HG02943 (cell line): ENCODE data around the gene ST7.
"Not testable (repeated sequence)": the region's sequence is repeated elsewhere in the genome, so short reads cannot be mapped to it uniquely, and the experiment has no call there.

Experiments
- ATAC-seq: cut with Tn5 transposase; IDR thresholded peaks from one replicate; pipeline ENCODE4 v1.9.1; 2021; ENCODE audit warnings: mild to moderate bottlenecking, low read depth, moderate library complexity; ENCODE audit not compliant: unreplicated experiment

Gene ST7

GRCh38 chr7:116949941-116950801 lies 3.1 kb upstream of the ST7 start:
- ATAC-seq, result no peak

GRCh38 chr7:116950889-116951351 lies 2.4 kb upstream of the ST7 start:
- no peak for ATAC-seq

GRCh38 chr7:116951366-116952292 lies 1.7 kb upstream of the ST7 start:
- ATAC-seq, result no peak

GRCh38 chr7:116952635-116953371 lies 498 bp upstream of the ST7 start:
- peak; percentile 27 for ATAC-seq

- peak; percentile 7 for ATAC-seq
Observed at GRCh38 chr7:116953906-116954838, 871 bp downstream of the ST7 start.

- ATAC-seq, result no peak
Observed at GRCh38 chr7:116955340-116955739, 2.0 kb downstream of the ST7 start.

GRCh38 chr7:116955801-116956476 lies 2.6 kb downstream of the ST7 start:
- ATAC-seq, result peak; percentile 54

- no peak for ATAC-seq
Observed at GRCh38 chr7:116956477-116956804, 3.1 kb downstream of the ST7 start.

- peak; percentile 37 for ATAC-seq
Observed at GRCh38 chr7:116957874-116958273, 4.6 kb downstream of the ST7 start.

GRCh38 chr7:116961966-116962673 lies 8.8 kb downstream of the ST7 start:
- not testable (repeated sequence) for ATAC-seq

- ATAC-seq, result no peak
Observed at GRCh38 chr7:116963234-116963633, 9.9 kb downstream of the ST7 start.

- ATAC-seq, result no peak
Observed at GRCh38 chr7:116966601-116967000, 13.3 kb downstream of the ST7 start.

- ATAC-seq, result no peak
Observed at GRCh38 chr7:116967254-116967922, 14.1 kb downstream of the ST7 start.

GRCh38 chr7:116967983-116968382 lies 14.7 kb downstream of the ST7 start:
- ATAC-seq, result no peak

- ATAC-seq, result no peak
Observed at GRCh38 chr7:116968631-116969030, 15.3 kb downstream of the ST7 start.

GRCh38 chr7:116969371-116969902 lies 16.1 kb downstream of the ST7 start:
- ATAC-seq, result no peak

- peak; percentile 68 for ATAC-seq
Observed at GRCh38 chr7:116970238-116970910, 17.1 kb downstream of the ST7 start.
